ENCODE measurements around the gene A3GALT2. TPM values are rescaled to one million over a fixed set of nuclear protein-coding genes. Genes with fewer than 3 reads are reported as not detected.
"Not testable (repeated sequence)": the region's sequence is repeated elsewhere in the genome, so short reads cannot be mapped to it uniquely, and the experiment has no call there.

A3GALT2 gene
- total RNA-seq, 3 donors from 2014 or later, result 0.30 TPM; not detected in 2

DNA sequence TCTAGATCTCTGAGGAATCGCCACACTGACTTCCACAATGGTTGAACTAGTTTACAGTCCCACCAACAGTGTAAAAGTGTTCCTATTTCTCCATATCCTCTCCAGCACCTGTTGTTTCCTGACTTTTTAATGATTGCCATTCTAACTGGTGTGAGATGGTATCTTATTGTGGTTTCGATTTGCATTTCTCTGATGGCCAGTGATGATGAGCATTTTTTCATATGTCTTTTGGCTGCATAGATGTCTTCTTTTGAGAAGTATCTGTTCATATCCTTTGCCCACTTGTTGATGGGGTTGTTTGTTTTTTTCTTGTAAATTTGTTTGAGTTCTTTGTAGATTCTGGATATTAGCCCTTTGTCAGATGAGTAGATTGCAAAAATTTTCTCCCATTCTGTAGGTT, 30.3 kb downstream of the A3GALT2 start:
- H3K27me3 Mint-ChIP-seq (ENCODE audit: low read depth); H3K9me3 Mint-ChIP-seq; ATAC-seq; H3K4me1 Mint-ChIP-seq (ENCODE audit: low read depth); H3K4me3 Mint-ChIP-seq; DNase-seq: not testable (repeated sequence)
- H3K36me3 Mint-ChIP-seq (ENCODE audit: insufficient read depth), result peaks cover 20% of the 10 kb centered on the region

DNA sequence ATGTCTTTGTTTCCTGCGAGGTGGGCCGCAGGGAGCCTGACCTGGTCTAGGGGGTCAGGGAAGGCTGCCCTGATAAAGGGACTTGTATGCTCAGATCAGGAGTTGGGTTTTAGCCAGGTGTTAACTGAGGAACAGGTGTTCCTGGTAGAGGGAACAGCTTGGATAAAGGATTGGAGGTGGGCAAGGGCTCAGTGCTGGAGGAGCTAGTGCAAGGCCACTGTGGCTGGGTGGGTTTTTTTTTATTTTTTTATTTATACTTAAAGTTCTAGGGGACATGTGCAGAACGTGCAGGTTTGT, 31.1 kb downstream of the A3GALT2 start:
- H3K36me3 Mint-ChIP-seq (ENCODE audit: insufficient read depth), result peaks cover 20% of the 10 kb centered on the region
- no peak for ATAC-seq
- H3K4me1 Mint-ChIP-seq (ENCODE audit: low read depth), result no peaks in the 10 kb centered on the region
- no peaks in the 10 kb centered on the region for H3K27me3 Mint-ChIP-seq (ENCODE audit: low read depth)
- no peak overlapping the region for H3K4me3 Mint-ChIP-seq
- DNase-seq, result no peak
- no peaks in the 10 kb centered on the region for H3K9me3 Mint-ChIP-seq

DNA sequence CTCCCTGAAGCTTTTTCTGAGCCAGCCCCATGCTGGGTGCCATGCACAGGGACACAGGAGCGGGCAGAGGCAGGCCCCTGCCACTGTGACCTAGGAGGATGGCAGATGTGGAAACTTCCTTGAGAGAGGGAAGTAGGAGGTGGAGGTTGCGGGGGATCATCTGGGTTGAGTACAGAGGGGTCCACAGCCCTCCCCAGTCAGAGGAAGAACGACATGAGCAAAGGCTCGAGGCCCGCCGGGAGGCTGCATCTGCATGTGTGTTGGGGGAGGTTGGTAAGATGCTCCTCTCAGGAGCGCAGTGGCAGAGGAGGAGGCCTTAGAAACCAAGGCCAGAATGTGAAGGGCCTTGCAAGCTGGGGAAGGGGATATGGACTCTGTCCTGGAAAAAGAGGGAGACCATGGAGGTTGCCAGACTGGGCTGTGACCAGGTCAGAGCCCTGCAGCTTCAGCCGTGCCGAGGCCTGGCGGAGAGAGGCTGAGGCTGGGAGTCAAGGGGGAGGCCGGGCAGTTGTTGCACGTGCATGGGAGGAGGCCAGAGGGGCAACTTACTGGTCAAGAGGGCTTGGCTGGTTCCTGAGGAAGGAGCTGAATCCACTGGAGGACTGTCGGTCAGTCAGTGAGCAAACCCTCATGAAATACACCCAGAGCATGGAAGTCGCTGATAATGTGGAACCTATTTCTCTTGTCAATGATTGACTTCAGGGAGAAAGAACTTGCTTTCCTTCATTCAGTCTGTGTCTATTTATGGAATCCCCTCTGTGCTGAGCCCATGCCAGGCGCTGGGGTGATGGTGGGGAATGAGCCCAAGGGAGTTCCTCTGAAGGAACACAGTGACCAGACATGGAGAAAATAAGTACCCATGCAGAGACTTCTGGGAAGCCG, 31.7 kb downstream of the A3GALT2 start:
- H3K4me3 Mint-ChIP-seq, result no peak overlapping the region
- H3K27me3 Mint-ChIP-seq (ENCODE audit: low read depth), result no peaks in the 10 kb centered on the region
- peaks cover 20% of the 10 kb centered on the region for H3K36me3 Mint-ChIP-seq (ENCODE audit: insufficient read depth)
- no peaks in the 10 kb centered on the region for H3K4me1 Mint-ChIP-seq (ENCODE audit: low read depth)
- no peaks in the 10 kb centered on the region for H3K9me3 Mint-ChIP-seq
- ATAC-seq, result no peak
- DNase-seq, result no peak

DNA sequence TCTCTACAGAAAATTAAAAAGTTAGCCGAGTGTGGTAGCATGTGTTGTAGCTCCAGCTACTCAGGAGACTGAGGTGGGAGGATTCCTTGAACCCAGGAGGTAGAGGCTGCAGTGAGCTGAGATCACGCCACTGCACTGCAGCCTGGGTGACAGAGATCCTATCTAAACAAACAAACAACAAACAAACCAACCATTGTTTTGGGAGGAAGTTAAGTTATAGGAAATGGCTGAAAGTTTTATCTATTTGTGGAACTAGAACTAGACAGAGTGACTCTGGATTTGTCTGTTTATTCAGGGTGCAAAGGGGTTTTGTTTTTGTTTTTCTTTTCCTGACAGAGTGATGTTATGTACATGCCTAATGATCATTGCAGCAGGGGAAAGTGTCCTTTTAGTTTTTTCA, 33.6 kb downstream of the A3GALT2 start:
- Mint-ChIP-seq H3K4me1 (ENCODE audit: low read depth) (no peaks in the 10 kb centered on the region), H3K27me3 (ENCODE audit: low read depth) (no peaks in the 10 kb centered on the region), H3K9me3 (no peaks in the 10 kb centered on the region), H3K36me3 (ENCODE audit: insufficient read depth) (peaks cover 20% of the 10 kb centered on the region), H3K4me3 (no peak overlapping the region)
- no peak for DNase-seq
- no peak for ATAC-seq

DNA sequence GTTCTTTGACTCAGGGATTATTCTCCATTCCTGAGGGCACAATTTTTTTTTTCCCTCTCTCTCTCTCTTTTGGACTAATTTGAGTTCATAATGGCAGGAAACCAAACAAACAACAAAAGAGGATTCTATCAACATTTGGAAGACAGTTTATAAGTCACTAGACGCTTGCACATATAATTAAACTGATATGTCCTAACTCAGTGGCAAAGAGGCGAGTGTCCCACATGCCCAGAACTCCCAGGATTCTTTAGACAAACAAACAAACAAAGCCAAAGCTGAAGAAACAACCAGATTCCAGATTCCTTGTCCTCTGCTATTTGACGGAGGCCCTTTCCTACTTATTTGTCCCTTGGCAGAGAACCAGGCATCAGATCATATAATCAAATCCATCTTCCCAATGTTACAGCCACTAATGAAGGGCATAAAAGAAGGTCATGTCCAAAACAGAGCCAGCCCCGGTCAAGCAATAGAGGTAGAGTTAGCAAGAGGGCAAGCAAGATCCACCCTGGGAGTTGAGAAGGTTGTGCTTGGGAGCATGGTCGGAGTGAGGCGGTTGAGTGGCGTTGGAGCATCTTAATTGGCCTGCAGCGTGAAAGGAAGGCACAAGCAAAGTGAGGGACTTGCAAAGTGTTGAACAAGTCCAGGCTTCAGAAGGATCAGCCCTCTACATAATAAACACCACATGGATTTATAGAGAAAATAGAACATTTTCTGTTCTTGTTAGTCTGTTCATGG, 34.3 kb downstream of the A3GALT2 start:
- Mint-ChIP-seq H3K4me3 (no peak overlapping the region), H3K36me3 (ENCODE audit: insufficient read depth) (peaks cover 26% of the 10 kb centered on the region), H3K9me3 (no peaks in the 10 kb centered on the region), H3K4me1 (ENCODE audit: low read depth) (no peaks in the 10 kb centered on the region), H3K27me3 (ENCODE audit: low read depth) (no peaks in the 10 kb centered on the region)
- DNase-seq (no peak), ATAC-seq (no peak)

DNA sequence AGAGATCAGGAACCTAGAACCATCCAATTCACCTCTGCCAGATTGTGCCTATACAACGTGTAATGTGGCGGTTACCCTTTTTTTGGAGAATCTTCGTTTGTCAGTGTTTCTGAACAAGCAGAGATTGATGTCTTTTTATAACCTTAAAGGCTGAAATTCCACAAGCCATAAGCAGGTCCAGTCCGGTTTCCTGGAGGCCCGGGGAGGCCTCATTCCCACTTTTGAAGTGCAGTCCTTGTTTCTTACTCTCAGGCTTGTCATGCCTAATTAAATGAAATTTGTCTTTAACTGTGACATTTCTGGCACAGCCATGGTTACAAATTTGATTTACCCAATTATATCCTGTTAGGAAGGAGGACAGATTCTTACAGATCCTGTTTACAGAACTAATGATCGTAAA, 36.8 kb downstream of the A3GALT2 start:
- Mint-ChIP-seq H3K9me3 (no peaks in the 10 kb centered on the region), H3K4me3 (no peak overlapping the region), H3K4me1 (ENCODE audit: low read depth) (no peaks in the 10 kb centered on the region), H3K36me3 (ENCODE audit: insufficient read depth) (peaks cover 26% of the 10 kb centered on the region), H3K27me3 (ENCODE audit: low read depth) (no peaks in the 10 kb centered on the region)
- ATAC-seq (no peak), DNase-seq (no peak)

DNA sequence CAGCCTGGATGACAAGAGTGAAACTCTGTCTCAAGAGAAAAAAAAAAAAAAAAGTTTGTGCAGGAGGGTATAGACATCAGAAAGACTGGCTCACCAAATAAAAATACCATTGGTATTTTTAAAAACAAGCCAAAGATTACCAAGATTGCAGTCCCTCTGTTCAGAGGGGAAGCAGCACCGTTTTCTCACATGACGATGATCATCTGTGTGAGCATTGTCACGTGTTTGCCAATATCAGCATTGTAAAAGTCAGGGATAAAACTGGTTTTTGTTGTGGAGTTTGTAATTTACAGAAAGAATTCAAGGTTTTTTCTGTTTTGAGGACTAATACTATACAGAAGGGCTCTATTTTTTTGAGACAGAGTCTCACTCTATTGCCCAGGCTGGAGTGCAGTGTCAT, 38.1 kb downstream of the A3GALT2 start:
- no peak for DNase-seq
- no peak for ATAC-seq
- no peaks in the 10 kb centered on the region for H3K9me3 Mint-ChIP-seq
- H3K27me3 Mint-ChIP-seq (ENCODE audit: low read depth), result no peaks in the 10 kb centered on the region
- peaks cover 25% of the 10 kb centered on the region for H3K36me3 Mint-ChIP-seq (ENCODE audit: insufficient read depth)
- H3K4me3 Mint-ChIP-seq, result no peak overlapping the region
- no peaks in the 10 kb centered on the region for H3K4me1 Mint-ChIP-seq (ENCODE audit: low read depth)

DNA sequence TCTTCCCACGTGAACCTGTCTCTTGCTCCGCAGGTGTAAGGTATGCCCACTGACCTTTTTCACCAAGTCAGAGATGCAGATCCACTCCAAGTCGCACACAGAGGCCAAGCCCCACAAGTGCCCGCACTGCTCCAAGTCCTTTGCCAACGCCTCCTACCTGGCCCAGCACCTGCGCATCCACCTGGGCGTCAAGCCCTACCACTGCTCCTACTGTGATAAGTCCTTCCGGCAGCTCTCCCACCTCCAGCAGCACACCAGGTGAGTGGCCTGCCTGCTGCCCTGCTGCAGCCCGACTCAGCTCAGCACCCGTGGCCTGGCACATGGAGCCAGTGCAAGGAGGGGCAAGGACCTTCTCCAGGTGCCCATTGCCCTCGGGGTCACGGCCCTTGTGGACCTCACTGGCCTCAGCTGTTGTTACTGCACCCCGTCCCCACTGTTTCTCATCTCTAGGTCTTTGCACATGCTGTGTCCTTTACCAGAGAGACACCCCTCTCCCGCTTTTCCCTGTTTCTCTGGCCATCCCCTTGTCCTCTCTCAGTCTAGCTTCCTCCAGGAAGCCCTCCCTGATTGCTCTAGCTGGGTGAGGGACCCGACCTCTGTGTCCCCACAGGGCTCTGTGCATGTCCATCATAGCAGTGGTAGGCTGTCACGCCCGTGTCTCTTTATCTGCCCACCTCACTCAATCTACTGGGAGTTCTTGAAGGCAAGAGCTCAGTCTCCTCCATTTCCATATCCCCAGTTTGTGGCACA, 39.2 kb downstream of the A3GALT2 start:
- no peak overlapping the region for H3K4me3 Mint-ChIP-seq
- ATAC-seq (no peak), DNase-seq (no peak)
- H3K9me3 Mint-ChIP-seq, result no peaks in the 10 kb centered on the region
- H3K4me1 Mint-ChIP-seq (ENCODE audit: low read depth), result no peaks in the 10 kb centered on the region
- H3K27me3 Mint-ChIP-seq (ENCODE audit: low read depth), result no peaks in the 10 kb centered on the region
- H3K36me3 Mint-ChIP-seq (ENCODE audit: insufficient read depth), result peaks cover 27% of the 10 kb centered on the region

DNA sequence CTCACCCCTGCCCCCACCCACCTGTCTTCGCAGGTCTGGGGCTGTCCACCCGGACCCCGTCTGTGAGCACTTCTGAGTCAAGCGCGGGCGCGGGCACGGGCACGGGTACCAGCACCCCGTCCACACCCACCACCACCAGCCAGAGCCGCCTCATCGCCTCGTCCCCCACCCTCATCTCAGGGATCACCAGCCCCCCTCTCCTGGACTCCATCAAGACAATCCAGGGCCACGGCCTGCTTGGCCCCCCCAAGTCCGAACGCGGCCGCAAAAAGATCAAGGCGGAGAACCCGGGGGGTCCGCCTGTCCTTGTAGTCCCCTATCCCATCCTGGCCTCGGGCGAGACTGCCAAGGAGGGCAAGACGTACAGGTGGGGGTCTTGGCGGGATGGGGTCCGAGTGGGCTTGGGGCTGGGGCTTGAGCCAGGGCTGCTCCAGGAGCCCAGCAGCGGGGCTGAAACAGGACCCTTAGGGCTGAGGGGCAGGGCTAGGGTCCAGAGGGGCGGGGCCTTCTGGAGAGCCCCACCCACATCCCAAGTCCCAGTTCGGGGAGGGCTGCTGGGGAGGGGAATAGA, 40.7 kb downstream of the A3GALT2 start:
- Mint-ChIP-seq H3K27me3 (ENCODE audit: low read depth) (no peaks in the 10 kb centered on the region), H3K9me3 (no peaks in the 10 kb centered on the region), H3K4me1 (ENCODE audit: low read depth) (no peaks in the 10 kb centered on the region), H3K36me3 (ENCODE audit: insufficient read depth) (peaks cover 24% of the 10 kb centered on the region), H3K4me3 (no peak overlapping the region)
- ATAC-seq (no peak), DNase-seq (no peak)

DNA sequence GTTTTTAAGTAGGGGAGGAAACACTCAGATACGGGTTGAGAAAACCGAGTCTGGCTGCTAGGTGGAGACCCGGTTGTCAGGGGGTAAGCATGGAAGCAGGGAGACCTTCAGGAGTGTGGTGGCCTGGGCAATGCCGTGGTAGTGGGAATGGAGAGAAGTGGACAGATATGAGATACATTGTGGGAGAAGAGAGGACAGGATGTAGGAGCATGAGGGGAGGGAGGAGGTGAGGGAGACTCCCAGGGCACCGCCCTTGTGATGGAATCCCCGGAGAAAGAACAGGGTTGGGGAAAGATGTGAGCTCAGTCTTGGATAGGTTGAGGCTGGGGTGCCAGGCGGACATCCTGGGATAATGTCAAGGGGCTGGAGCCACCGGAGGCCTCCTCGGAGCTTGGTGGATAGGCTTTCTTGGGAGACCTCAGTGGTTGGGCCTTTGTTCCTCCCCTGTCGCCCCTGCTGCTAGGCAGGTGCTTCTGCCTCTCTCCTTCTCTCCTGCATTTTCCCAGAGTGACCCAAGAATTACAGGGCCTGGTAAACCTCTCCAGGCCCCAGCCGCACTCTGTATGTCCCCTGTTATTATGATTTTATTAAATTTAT, 43.3 kb downstream of the A3GALT2 start:
- DNase-seq, result no peak

DNA sequence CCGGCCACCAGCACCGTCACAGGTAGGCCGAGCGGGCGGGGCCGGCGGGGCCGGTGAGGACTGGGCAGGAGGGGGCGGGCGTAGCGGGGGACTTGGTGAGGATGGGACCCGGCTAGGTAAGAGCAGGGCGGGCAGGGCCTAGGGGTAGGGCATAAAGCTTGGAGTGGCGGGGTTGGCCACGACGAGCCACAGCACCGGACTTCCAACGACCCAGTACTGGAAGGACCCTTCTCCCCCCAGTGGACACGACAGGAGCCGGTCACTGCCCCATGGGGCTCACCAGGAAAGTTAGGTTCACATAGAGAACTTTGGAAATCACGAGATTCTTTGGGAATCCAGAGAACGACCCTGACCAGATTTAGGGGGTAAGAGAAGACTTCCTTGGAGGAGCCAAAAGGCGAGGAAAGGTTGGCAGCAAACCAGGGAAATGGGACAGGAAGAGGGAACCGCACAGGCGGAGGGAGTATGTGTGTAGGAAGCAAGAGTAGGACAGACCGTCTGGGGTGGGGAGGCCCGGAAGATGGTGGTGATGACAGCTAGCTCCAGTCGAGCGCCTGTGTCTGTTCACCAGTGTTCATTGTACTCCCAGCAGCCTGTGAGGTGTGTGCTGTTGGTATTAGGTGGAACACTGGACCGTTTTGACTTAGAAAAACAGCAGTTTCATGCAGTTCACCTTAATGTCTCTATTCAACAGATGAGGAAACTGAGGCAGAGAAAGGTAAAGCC, 44.2 kb downstream of the A3GALT2 start:
- DNase-seq (no peak), ATAC-seq (no peak)
- Mint-ChIP-seq H3K9me3 (no peaks in the 10 kb centered on the region), H3K36me3 (ENCODE audit: insufficient read depth) (peaks cover 18% of the 10 kb centered on the region), H3K4me3 (no peak overlapping the region), H3K4me1 (ENCODE audit: low read depth) (peaks cover 23% of the 10 kb centered on the region), H3K27me3 (ENCODE audit: low read depth) (no peaks in the 10 kb centered on the region)

More for the DNA sequence above, 43.3 kb downstream of the A3GALT2 start:
- no peaks in the 10 kb centered on the region for H3K9me3 Mint-ChIP-seq
- H3K27me3 Mint-ChIP-seq (ENCODE audit: low read depth), result no peaks in the 10 kb centered on the region
- ATAC-seq, result no peak
- no peak overlapping the region for H3K4me3 Mint-ChIP-seq
- peaks cover 22% of the 10 kb centered on the region for H3K36me3 Mint-ChIP-seq (ENCODE audit: insufficient read depth)
- peaks cover 17% of the 10 kb centered on the region for H3K4me1 Mint-ChIP-seq (ENCODE audit: low read depth)

DNA sequence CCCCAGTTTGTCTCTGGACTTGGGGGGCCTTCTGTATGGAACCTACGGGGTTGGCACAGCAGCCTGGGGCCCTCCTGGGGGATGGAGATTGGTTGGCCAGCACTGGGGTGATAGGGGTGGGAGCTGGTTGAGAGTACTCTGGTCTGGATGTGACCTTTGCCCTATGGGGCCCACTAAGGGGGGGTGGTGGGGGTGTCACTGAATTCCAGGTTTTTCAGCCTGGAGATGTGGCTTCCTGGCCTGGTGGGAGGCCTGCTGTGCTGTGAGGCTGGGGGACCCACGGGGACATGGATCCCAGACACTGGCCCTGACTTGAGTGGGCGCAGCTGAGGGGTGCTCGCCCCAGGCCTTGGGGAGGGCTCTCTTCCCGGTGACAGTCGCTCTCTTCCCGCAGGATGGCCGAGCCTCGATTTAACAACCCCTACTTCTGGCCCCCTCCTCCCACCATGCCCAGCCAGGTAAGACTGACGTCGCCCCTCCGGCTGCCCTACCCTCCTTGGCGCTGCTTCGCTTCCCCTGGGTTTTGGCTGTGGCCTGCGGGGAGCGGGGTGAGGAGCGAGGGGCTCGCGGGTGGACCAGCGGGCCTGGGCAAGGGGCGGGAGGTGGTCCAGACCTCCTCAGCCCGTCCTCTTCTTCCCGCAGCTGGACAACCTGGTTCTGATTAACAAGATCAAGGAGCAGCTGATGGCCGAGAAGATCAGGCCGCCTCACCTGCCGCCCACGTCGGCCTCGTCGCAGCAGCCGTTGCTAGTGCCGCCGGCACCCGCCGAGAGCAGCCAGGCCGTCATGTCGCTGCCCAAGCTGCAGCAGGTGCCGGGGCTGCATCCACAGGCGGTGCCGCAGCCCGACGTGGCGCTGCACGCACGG, 45.0 kb downstream of the A3GALT2 start:
- peaks cover 13% of the 10 kb centered on the region for H3K36me3 Mint-ChIP-seq (ENCODE audit: insufficient read depth)
- no peaks in the 10 kb centered on the region for H3K27me3 Mint-ChIP-seq (ENCODE audit: low read depth)
- H3K4me3 Mint-ChIP-seq, result no peak overlapping the region
- no peak for ATAC-seq
- H3K4me1 Mint-ChIP-seq (ENCODE audit: low read depth), result peaks cover 28% of the 10 kb centered on the region
- no peaks in the 10 kb centered on the region for H3K9me3 Mint-ChIP-seq
- DNase-seq, result no peak

DNA sequence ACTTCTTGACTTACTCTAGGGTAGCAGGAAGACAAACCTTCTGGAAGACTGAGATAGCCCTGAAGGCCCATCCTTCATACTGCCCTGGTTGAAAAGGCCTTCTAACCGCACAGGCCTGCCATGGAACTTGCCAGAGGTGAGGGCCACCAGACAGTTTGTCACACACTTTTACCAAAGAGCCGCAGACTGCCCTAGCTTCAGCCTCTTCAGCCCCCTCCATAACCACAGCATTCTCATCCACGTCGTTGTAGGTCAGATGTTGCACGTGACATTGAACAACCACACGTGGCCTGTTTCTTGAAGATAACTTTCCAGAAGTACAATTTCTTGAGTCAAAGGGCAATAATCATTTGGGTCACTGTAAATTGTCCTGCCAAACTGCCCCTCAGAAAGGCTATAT, 45.7 kb downstream of the A3GALT2 start:
- Mint-ChIP-seq H3K4me3 (no peak overlapping the region), H3K36me3 (ENCODE audit: insufficient read depth) (peaks cover 13% of the 10 kb centered on the region), H3K27me3 (ENCODE audit: low read depth) (no peaks in the 10 kb centered on the region), H3K9me3 (no peaks in the 10 kb centered on the region), H3K4me1 (ENCODE audit: low read depth) (peaks cover 29% of the 10 kb centered on the region)
- DNase-seq, result no peak
- ATAC-seq, result no peak

Measured in activated T-cell treated with anti-CD3 and anti-CD28 coated beads, Interleukin-2, amount 50 U/mL, for 4 hours (primary cell).